ENCODE measurements around the gene C5orf63. TPM values are rescaled to one million over a fixed set of nuclear protein-coding genes. Genes with fewer than 3 reads are reported as not detected.

The C5orf63 gene
- total and polyA plus RNA-seq, 2 of the 8 experiments (the other 6 are each of a cell fraction or from before 2014, with no cell fraction given) = 0.67 to 0.71 TPM

GRCh38 chr5:127007522-127007921, 65.8 kb downstream of the C5orf63 start (continued):
- TF ChIP-seq, protein P1, sequence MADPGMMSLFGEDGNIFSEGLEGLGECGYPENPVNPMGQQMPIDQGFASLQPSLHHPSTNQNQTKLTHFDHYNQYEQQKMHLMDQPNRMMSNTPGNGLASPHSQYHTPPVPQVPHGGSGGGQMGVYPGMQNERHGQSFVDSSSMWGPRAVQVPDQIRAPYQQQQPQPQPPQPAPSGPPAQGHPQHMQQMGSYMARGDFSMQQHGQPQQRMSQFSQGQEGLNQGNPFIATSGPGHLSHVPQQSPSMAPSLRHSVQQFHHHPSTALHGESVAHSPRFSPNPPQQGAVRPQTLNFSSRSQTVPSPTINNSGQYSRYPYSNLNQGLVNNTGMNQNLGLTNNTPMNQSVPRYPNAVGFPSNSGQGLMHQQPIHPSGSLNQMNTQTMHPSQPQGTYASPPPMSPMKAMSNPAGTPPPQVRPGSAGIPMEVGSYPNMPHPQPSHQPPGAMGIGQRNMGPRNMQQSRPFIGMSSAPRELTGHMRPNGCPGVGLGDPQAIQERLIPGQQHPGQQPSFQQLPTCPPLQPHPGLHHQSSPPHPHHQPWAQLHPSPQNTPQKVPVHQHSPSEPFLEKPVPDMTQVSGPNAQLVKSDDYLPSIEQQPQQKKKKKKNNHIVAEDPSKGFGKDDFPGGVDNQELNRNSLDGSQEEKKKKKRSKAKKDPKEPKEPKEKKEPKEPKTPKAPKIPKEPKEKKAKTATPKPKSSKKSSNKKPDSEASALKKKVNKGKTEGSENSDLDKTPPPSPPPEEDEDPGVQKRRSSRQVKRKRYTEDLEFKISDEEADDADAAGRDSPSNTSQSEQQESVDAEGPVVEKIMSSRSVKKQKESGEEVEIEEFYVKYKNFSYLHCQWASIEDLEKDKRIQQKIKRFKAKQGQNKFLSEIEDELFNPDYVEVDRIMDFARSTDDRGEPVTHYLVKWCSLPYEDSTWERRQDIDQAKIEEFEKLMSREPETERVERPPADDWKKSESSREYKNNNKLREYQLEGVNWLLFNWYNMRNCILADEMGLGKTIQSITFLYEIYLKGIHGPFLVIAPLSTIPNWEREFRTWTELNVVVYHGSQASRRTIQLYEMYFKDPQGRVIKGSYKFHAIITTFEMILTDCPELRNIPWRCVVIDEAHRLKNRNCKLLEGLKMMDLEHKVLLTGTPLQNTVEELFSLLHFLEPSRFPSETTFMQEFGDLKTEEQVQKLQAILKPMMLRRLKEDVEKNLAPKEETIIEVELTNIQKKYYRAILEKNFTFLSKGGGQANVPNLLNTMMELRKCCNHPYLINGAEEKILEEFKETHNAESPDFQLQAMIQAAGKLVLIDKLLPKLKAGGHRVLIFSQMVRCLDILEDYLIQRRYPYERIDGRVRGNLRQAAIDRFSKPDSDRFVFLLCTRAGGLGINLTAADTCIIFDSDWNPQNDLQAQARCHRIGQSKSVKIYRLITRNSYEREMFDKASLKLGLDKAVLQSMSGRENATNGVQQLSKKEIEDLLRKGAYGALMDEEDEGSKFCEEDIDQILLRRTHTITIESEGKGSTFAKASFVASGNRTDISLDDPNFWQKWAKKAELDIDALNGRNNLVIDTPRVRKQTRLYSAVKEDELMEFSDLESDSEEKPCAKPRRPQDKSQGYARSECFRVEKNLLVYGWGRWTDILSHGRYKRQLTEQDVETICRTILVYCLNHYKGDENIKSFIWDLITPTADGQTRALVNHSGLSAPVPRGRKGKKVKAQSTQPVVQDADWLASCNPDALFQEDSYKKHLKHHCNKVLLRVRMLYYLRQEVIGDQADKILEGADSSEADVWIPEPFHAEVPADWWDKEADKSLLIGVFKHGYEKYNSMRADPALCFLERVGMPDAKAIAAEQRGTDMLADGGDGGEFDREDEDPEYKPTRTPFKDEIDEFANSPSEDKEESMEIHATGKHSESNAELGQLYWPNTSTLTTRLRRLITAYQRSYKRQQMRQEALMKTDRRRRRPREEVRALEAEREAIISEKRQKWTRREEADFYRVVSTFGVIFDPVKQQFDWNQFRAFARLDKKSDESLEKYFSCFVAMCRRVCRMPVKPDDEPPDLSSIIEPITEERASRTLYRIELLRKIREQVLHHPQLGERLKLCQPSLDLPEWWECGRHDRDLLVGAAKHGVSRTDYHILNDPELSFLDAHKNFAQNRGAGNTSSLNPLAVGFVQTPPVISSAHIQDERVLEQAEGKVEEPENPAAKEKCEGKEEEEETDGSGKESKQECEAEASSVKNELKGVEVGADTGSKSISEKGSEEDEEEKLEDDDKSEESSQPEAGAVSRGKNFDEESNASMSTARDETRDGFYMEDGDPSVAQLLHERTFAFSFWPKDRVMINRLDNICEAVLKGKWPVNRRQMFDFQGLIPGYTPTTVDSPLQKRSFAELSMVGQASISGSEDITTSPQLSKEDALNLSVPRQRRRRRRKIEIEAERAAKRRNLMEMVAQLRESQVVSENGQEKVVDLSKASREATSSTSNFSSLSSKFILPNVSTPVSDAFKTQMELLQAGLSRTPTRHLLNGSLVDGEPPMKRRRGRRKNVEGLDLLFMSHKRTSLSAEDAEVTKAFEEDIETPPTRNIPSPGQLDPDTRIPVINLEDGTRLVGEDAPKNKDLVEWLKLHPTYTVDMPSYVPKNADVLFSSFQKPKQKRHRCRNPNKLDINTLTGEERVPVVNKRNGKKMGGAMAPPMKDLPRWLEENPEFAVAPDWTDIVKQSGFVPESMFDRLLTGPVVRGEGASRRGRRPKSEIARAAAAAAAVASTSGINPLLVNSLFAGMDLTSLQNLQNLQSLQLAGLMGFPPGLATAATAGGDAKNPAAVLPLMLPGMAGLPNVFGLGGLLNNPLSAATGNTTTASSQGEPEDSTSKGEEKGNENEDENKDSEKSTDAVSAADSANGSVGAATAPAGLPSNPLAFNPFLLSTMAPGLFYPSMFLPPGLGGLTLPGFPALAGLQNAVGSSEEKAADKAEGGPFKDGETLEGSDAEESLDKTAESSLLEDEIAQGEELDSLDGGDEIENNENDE (IDR thresholded peaks at IDR 0.05; ENCODE audit: insufficient replicate concordance, low read length) = no peak
- TF ChIP-seq KDM5A (IDR thresholded peaks at IDR 0.05; ENCODE audit: low read length) (no peak), MAFK (IDR thresholded peaks at IDR 0.05; ENCODE audit: low read depth, low read length) (no peak), SIX5 (IDR thresholded peaks at IDR 0.05; ENCODE audit: low read depth, low read length) (no peak), TAF1 (IDR thresholded peaks at IDR 0.05; ENCODE audit: low read depth, low read length) (no peak), FOSL1 (IDR thresholded peaks at IDR 0.05; ENCODE audit: insufficient read depth, low read depth, low read length) (no peak), CBX8 (IDR thresholded peaks at IDR 0.05; ENCODE audit: borderline replicate concordance, low read depth, low read length) (no peak), SP1 (IDR thresholded peaks at IDR 0.05; ENCODE audit: low read depth, low read length) (no peak), POLR2A (IDR thresholded peaks at IDR 0.05; ENCODE audit: control extremely low read depth in 1 of 2, low read depth in 2 of 2, low read length in 2 of 2) (no peak), RAD21 (IDR thresholded peaks at IDR 0.05 in 1 of 2, conservative IDR thresholded peaks at IDR 0.05 in 1 of 2; ENCODE audit: low read depth in 2 of 2, low read length in 2 of 2) (no peak), TEAD4 (IDR thresholded peaks at IDR 0.05; ENCODE audit: low read depth, low read length) (no peak), CREB1 (IDR thresholded peaks at IDR 0.05) (no peak)

All from H1 (cell line).